OCI-LY3 (cell line): ENCODE data around the gene SMAD7.

Experiments used
- EZH2phosphoT487 ChIP-seq: fragments of 200-600 bp; shearing (Covaris generic); IDR thresholded peaks from 2 replicates; pipeline ENCODE4 v1.6.1; 2018; ENCODE audit warnings: antibody characterized with exemption, mixed run types, low read depth
- TF ChIP-seq, protein P1 (sequence below): fragments of 200-600, 300-600 bp; sonication (generic); IDR thresholded peaks from 2 replicates; pipeline ENCODE4 v1.5.1; 2014; ENCODE audit warnings: antibody characterized with exemption, low read length, low read depth

DNA sequence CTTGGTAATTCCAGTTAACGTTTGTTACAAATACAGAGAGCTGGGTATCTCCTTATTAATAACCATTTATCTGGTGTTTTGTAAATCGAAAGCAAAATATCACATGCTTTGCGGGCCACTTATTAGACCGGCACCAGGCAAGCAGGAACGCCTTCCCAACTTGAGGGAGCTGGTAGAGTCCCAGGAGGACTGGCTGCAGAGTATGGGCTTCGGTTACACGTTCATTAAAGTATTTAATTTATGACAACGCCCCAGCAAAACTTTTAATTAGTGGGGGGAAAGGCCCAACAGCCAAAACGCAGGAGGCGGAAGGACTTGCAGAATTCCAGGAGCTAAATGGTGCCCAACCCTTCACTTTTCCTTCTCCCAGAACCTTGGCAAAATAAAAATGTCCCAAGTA is 3.7 kb downstream of the SMAD7 start:
- TF ChIP-seq, protein P1, sequence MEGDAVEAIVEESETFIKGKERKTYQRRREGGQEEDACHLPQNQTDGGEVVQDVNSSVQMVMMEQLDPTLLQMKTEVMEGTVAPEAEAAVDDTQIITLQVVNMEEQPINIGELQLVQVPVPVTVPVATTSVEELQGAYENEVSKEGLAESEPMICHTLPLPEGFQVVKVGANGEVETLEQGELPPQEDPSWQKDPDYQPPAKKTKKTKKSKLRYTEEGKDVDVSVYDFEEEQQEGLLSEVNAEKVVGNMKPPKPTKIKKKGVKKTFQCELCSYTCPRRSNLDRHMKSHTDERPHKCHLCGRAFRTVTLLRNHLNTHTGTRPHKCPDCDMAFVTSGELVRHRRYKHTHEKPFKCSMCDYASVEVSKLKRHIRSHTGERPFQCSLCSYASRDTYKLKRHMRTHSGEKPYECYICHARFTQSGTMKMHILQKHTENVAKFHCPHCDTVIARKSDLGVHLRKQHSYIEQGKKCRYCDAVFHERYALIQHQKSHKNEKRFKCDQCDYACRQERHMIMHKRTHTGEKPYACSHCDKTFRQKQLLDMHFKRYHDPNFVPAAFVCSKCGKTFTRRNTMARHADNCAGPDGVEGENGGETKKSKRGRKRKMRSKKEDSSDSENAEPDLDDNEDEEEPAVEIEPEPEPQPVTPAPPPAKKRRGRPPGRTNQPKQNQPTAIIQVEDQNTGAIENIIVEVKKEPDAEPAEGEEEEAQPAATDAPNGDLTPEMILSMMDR: no peak
- no peak for TF ChIP-seq EZH2phosphoT487
